GF-D8 (cell line): ENCODE data around the gene ADGRL3.

Experiments
- DNase-seq: peaks from one replicate; lab custom pipeline; 2025; lab: John Stamatoyannopoulos, UW

The ADGRL3 gene

DNA sequence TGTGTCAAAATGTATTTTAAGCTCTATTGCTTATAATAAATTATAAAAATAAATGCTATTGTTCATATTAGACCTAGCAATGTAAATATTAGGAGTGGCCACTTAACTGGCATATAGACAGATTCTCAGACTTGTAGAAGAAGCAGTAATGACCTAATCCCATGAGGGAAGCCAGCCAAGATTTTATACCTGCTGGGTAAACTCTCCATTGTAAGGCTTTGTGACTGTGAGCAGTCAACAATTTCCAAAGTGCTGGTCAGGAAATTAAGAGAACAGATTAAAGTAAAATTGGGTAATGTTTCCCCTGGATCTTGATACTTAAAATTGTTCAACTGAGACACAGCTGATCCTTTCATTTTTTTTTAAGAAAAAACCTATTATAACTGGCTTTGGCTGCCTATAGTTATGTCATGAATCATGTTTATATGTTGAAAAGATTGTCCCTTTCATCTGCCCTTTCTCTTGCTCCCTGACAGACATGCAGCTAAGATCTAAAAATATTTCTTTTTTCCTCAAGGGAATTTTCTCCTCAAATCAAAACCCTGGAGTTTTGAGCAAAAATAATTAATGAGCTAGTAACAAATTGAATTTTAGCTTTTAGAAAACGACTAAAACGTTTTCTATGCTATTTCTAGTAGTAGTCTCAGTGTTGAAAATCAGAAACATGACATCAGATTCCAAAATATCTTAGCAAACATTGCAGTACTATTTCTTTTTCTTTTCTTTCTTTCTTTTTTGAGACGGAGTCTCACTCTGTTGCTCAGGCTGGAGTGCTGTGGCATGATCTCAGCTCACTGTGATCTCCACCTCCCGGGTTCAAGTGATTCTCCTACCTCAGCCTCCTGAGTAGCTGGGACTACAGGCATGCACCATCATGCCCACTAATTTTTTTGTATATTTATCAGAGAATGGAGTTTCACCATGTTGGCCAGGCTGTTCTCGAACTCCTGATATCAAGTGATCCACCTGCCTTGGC lies 77.9 kb downstream of the ADGRL3 start:
- DNase-seq: no peak

DNA sequence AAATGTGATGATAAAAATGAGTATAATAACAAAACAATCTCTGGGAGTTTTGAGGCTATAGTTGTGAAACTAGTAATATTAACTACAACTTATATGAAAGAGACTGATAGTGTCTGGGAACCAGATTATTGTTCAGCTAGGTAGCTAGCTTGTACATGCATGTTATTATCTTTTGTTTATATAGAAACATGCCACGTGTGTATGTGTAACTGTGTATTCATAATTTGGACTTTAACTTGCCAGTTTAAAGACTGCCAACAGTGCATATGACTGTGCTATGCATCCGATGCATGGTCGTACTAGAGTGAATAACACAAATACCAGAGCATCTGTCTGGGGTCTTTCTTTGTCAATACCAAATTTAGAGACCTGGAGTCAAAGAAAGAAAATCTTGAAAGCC lies 92.2 kb downstream of the ADGRL3 start:
- no peak for DNase-seq

- no peak for DNase-seq
Observed at GRCh38 chr4:61293707-61294400, 93.7 kb downstream of the ADGRL3 start.

DNA sequence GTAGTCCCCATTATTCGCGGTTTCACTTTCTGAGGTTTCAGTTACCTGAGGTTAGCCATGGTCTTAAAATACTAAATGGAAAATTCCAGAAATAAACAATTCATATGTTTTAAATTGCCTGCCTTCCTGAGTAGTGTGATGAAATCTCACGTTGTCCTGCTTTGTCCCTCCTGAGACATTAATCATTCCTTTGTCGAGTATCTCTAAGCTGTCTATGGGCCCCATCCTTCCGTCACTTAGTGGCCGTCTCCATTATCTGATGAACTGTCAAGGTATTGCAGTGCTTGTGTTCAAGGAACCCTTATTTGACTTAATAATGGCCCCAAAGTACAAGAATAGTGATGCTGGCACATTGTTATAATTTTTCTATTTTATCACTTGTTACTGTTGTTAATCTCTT lies 94.8 kb downstream of the ADGRL3 start:
- DNase-seq: no peak

DNA sequence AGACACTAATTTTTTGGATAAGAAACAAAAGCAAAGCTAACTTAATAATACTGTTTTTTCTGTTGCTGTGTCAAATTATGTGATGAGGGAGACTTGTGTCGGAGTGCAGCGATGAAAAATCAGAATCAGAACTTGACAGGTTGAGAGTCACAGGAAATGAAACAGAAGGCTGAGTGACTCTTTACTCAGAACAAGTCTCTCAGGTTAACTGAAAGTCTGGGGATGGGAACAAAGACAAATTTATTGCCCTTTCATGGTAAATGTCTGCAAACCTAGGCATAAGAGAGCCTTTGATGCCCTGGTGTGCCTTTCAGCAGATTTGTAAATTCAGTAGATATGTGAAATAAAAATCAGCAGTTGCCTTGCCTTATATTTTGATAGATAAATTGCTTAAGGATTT lies 96.0 kb downstream of the ADGRL3 start:
- no peak for DNase-seq

DNA sequence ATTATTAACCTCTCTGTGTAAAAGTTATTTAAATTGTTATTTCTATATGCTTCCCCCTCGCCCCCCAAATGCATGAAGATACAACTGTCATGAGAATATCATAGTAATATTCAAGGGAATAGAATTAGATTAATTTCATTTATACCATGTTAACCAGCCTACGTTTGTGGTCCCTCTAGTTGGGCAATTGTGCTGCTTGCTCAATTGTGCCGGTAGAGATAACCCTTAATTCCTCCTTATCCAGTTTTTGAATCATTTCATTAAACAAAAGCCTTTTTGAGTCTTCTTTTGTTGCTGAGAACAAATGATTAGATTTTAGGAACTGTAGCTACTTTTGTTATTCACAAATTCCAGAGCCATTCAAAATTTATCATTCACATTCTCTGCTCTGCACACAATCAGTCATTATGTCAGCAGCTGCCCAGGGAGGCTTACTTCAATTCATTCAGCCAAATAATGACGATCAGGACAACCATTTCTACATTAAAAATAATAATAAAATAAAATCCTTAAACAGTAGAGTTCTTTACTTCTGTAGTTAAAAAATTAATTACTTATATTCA lies 98.1 kb downstream of the ADGRL3 start:
- DNase-seq: no peak

DNA sequence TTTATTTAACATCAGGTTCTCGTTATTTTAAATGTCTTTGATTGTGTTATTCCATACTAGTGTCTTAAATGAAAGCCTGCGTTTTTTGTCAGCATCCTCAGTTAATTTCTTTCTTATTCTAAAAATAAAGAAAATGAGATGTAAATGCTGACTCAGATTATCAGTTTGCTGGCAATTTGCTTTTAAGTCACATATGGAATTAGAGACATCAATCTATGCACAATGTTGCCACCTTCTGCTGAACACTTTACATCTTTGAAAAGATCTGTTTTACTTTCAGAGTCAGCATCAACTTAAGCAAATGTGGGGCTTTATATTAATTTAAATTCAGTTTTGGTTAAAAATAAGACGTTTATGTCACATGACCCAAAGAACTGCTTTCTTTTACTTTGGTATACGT lies 99.2 kb downstream of the ADGRL3 start:
- no peak for DNase-seq

- no peak for DNase-seq
Observed at GRCh38 chr4:61300266-61300844, 100.2 kb downstream of the ADGRL3 start.

DNA sequence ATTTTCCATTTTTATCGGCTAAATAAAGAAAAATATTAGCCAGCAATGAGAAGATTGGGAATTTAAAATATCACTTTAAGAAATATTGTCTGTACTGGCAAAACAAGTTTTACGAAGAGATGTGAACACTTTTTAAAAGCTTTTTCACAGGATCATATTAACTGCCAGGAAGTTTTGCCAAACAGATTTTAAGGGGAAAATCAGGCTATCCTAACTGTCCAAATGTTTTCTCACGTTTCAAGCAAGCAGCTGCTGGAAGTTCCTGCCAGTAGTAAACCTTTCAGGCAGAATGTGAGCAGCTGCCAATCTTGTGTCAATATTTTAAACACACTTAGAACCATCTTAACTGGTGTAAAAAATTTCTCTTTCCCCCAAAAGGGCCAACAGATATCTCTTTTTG lies 101.1 kb downstream of the ADGRL3 start:
- no peak for DNase-seq

GRCh38 chr4:61308033-61308432 lies 107.9 kb downstream of the ADGRL3 start:
- DNase-seq: no peak

GRCh38 chr4:61309616-61310015 lies 109.5 kb downstream of the ADGRL3 start:
- DNase-seq: no peak

- DNase-seq: no peak
Observed at GRCh38 chr4:61312526-61312925, 112.4 kb downstream of the ADGRL3 start.

DNA sequence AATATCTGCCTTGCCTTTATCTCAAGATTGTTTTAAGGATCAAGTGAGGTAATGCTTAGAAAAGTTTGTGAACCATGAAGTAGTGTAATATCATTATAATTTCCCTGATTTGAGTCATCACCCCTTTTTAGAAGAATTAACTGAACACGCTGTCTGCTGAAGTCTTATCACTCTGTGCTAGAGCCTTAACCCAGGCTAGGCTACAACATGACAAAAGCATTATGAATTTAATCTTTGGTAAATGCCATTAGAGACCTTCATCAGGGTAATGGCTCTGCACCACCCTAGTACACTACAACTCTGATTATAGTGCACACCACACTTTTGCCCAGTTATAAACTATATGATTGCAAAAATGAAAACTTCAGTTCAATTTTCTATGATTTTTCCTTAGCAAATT lies 118.3 kb downstream of the ADGRL3 start:
- DNase-seq: no peak

GRCh38 chr4:61319156-61319555 lies 119.0 kb downstream of the ADGRL3 start:
- DNase-seq: no peak

GRCh38 chr4:61320154-61320553 lies 120.0 kb downstream of the ADGRL3 start:
- no peak for DNase-seq

DNA sequence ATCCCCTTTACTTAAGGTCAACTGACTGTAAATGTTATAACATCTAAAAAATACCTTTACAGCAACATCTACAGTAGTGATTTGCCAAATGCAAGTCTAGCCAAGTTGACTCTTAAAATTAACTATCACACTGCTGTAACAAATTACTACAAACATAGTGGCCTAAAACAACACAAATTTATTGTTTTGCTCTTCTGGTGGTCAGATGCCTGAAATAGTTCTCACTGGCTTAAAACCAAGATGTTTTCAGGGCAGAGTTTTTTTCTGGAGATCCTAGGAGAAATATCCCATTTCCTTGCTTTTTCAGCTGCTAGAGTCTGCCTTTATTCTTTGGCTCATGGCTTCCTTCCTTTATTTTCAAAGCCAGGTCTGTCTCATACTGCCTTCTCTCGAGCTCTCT lies 120.5 kb downstream of the ADGRL3 start:
- DNase-seq: no peak

GRCh38 chr4:61332693-61333092 lies 132.6 kb downstream of the ADGRL3 start:
- DNase-seq: no peak

- DNase-seq: no peak
Observed at GRCh38 chr4:61333490-61333889, 133.4 kb downstream of the ADGRL3 start.

DNA sequence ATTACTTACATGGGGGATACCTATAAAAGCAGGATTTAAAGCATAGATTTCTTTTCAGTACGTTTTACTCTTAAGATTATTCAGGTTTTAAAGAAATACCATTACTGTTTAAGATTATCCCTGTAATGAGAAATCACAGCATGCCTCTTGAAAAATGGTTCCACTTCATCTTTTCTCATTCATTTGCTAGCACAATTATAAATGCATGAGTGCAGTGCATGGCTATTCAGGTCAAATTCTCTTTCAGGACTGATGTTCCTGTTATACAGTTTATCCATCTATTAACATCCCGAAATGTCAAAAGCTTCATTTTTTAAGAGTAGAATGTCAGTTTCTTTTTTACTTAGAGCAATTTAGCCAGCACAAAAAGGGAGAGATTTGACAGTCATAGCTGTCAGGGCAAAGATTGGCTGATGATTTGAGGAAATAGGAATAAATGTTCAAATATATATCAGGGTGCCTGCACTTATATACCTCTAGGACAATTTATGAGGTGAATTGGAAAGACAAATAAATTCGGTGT lies 135.2 kb downstream of the ADGRL3 start:
- DNase-seq: no peak

- no peak for DNase-seq
Observed at GRCh38 chr4:61336488-61336887, 136.4 kb downstream of the ADGRL3 start.

DNA sequence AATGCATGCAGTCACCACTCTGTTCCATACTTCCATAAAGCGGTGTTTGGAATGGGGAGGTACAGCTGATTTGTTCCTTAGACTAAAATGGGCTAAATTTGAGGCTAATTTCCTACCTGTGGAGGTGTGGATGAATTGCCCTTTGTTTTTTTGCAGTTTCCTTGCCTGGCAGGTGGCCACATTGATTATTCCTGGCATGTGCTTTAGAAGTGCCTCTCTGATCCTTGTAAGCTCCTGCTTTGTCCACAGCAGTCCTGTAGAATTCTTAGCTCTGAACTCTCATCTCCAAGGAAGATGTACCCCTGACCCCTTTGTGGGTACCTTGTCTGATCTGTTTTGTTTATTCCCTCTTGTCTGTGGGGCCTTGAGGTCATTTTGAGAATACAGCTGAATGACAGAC lies 136.8 kb downstream of the ADGRL3 start:
- DNase-seq: no peak

GRCh38 chr4:61342061-61342460 lies 141.9 kb downstream of the ADGRL3 start:
- DNase-seq: no peak
